Dendritic cell treated with granulocyte-macrophage colony-stimulating factor and Interleukin-4, amounts not matched to agents 40 ng/mL and 50 ng/mL, for 4 days (primary cell): ENCODE data around the gene SOST.

Experiments used
- H3K27ac Mint-ChIP-seq: one replicate; pipeline ENCODE4 v1.8.0; 2022; ENCODE audit warnings: mild to moderate bottlenecking, mixed read lengths
- H3K27me3 Mint-ChIP-seq: one replicate; pipeline ENCODE4 v1.8.0; 2022; ENCODE audit warnings: mild to moderate bottlenecking, mixed read lengths
- H3K36me3 Mint-ChIP-seq: one replicate; pipeline ENCODE4 v1.8.0; 2022; ENCODE audit warnings: low read depth, mixed read lengths
- H3K4me1 Mint-ChIP-seq: one replicate; pipeline ENCODE4 v1.8.0; 2022; ENCODE audit warnings: low read depth, mixed read lengths
- H3K4me3 Mint-ChIP-seq: one replicate; pipeline ENCODE4 v1.8.0; 2022; ENCODE audit warnings: mild to moderate bottlenecking, moderate library complexity, mixed read lengths
- H3K9me3 Mint-ChIP-seq: one replicate; pipeline ENCODE4 v1.8.0; 2022; ENCODE audit warnings: mixed read lengths
- intact Hi-C: fragments of 100-400 bp; cut with micrococcal nuclease; formaldehyde crosslinking; loops from one replicate; pipeline ENCODE4 v1.15.0; 2022

The SOST gene

GRCh38 chr17:43784068-43784467, 25.5 kb upstream of the SOST start:
- intact Hi-C loops: no loop called here
- no peaks in the 10 kb centered on the region for H3K36me3 Mint-ChIP-seq
- H3K27ac Mint-ChIP-seq: no peak overlapping the region
- H3K27me3 Mint-ChIP-seq: peaks cover 4% of the 10 kb centered on the region
- H3K9me3 Mint-ChIP-seq: no peaks in the 10 kb centered on the region
- H3K4me3 Mint-ChIP-seq: no peak overlapping the region
- H3K4me1 Mint-ChIP-seq: peaks cover 83% of the 10 kb centered on the region

- Mint-ChIP-seq H3K4me3 (no peak overlapping the region), H3K27ac (peak overlapping the region; percentile 70), H3K36me3 (peaks cover 2% of the 10 kb centered on the region), H3K27me3 (peaks cover 4% of the 10 kb centered on the region), H3K4me1 (peaks cover 76% of the 10 kb centered on the region), H3K9me3 (no peaks in the 10 kb centered on the region)
- intact Hi-C loops: no loop called here
Observed at GRCh38 chr17:43782913-43783680, 24.5 kb upstream of the SOST start.

GRCh38 chr17:43780135-43780534, 21.5 kb upstream of the SOST start, which contains the start of gene CFAP97D1:
TSS of gene CFAP97D1 (plus strand) at chr17:43780435. CDS start at chr17:43780463, 28 bp downstream.
- peak within 1 kb of the TSS; percentile 73 for H3K4me3 Mint-ChIP-seq
- peaks cover 90% of the 10 kb centered on the region for H3K4me1 Mint-ChIP-seq
- intact Hi-C loops: no loop called here
- peak within 1 kb of the TSS; percentile 92 for H3K27ac Mint-ChIP-seq
- no peaks in the 10 kb centered on the region for H3K9me3 Mint-ChIP-seq
- H3K27me3 Mint-ChIP-seq: peaks cover 4% of the 10 kb centered on the region
- peaks cover 32% of the 10 kb centered on the region for H3K36me3 Mint-ChIP-seq

GRCh38 chr17:43779145-43780125, 20.8 kb upstream of the SOST start:
- H3K27me3 Mint-ChIP-seq: no peaks in the 10 kb centered on the region
- H3K4me1 Mint-ChIP-seq: peaks cover 90% of the 10 kb centered on the region
- no peaks in the 10 kb centered on the region for H3K9me3 Mint-ChIP-seq
- H3K36me3 Mint-ChIP-seq: peaks cover 39% of the 10 kb centered on the region
- H3K27ac Mint-ChIP-seq: peak overlapping the region; percentile 92
- intact Hi-C loops: loop anchor here (5.0 kb wide), 2 partner anchors 53 to 68 kb away; partner anchors contain the start of genes CD300LG and MPP3
- H3K4me3 Mint-ChIP-seq: peak overlapping the region; percentile 73

- intact Hi-C loops: loop anchor here (5.0 kb wide), 2 partner anchors 54 to 69 kb away; partner anchors contain the start of genes CD300LG and MPP3
- Mint-ChIP-seq H3K4me1 (peaks cover 90% of the 10 kb centered on the region), H3K4me3 (peak within 1 kb of the TSS; percentile 89), H3K36me3 (peaks cover 48% of the 10 kb centered on the region), H3K27me3 (no peaks in the 10 kb centered on the region), H3K9me3 (no peaks in the 10 kb centered on the region), H3K27ac (peak within 1 kb of the TSS; percentile 92)
Observed at GRCh38 chr17:43778337-43779144, 19.9 kb upstream of the SOST start, which contains the start of gene DUSP3. TSS of gene DUSP3 (minus strand) at chr17:43778977. CDS start at chr17:43778924, 53 bp downstream.

- H3K27ac Mint-ChIP-seq: peak overlapping the region; percentile 97
- peaks cover 87% of the 10 kb centered on the region for H3K36me3 Mint-ChIP-seq
- intact Hi-C loops: loop anchor here (5.0 kb wide), 2 partner anchors 58 to 73 kb away; partner anchors contain the start of genes CD300LG and MPP3
- H3K4me1 Mint-ChIP-seq: peaks cover 90% of the 10 kb centered on the region
- H3K9me3 Mint-ChIP-seq: no peaks in the 10 kb centered on the region
- H3K27me3 Mint-ChIP-seq: no peaks in the 10 kb centered on the region
- H3K4me3 Mint-ChIP-seq: peak overlapping the region; percentile 6
Observed at GRCh38 chr17:43774304-43775250, 16.0 kb upstream of the SOST start.

- no peaks in the 10 kb centered on the region for H3K27me3 Mint-ChIP-seq
- peaks cover 100% of the 10 kb centered on the region for H3K36me3 Mint-ChIP-seq
- intact Hi-C loops: no loop called here
- no peaks in the 10 kb centered on the region for H3K9me3 Mint-ChIP-seq
- peak overlapping the region; percentile 97 for H3K27ac Mint-ChIP-seq
- H3K4me1 Mint-ChIP-seq: peaks cover 99% of the 10 kb centered on the region
- H3K4me3 Mint-ChIP-seq: peak overlapping the region; percentile 58
Observed at GRCh38 chr17:43772877-43773648, 14.5 kb upstream of the SOST start.

- H3K9me3 Mint-ChIP-seq: no peaks in the 10 kb centered on the region
- intact Hi-C loops: no loop called here
- H3K4me1 Mint-ChIP-seq: peaks cover 99% of the 10 kb centered on the region
- H3K27ac Mint-ChIP-seq: peak overlapping the region; percentile 97
- H3K36me3 Mint-ChIP-seq: peaks cover 100% of the 10 kb centered on the region
- H3K27me3 Mint-ChIP-seq: no peaks in the 10 kb centered on the region
- H3K4me3 Mint-ChIP-seq: no peak overlapping the region
Observed at GRCh38 chr17:43771463-43771862, 12.9 kb upstream of the SOST start.

GRCh38 chr17:43770957-43771356, 12.4 kb upstream of the SOST start:
- H3K4me3 Mint-ChIP-seq: no peak overlapping the region
- intact Hi-C loops: no loop called here
- no peaks in the 10 kb centered on the region for H3K9me3 Mint-ChIP-seq
- H3K36me3 Mint-ChIP-seq: peaks cover 100% of the 10 kb centered on the region
- peaks cover 98% of the 10 kb centered on the region for H3K4me1 Mint-ChIP-seq
- H3K27me3 Mint-ChIP-seq: no peaks in the 10 kb centered on the region
- peak overlapping the region; percentile 97 for H3K27ac Mint-ChIP-seq

GRCh38 chr17:43769859-43770258, 11.3 kb upstream of the SOST start:
- Mint-ChIP-seq H3K27ac (peak overlapping the region; percentile 90), H3K9me3 (no peaks in the 10 kb centered on the region), H3K4me3 (peak overlapping the region; percentile 34), H3K36me3 (peaks cover 100% of the 10 kb centered on the region), H3K4me1 (peaks cover 96% of the 10 kb centered on the region), H3K27me3 (no peaks in the 10 kb centered on the region)
- intact Hi-C loops: no loop called here

GRCh38 chr17:43769426-43769825, 10.8 kb upstream of the SOST start:
- H3K9me3 Mint-ChIP-seq: no peaks in the 10 kb centered on the region
- H3K4me3 Mint-ChIP-seq: peak overlapping the region; percentile 34
- peak overlapping the region; percentile 90 for H3K27ac Mint-ChIP-seq
- no peaks in the 10 kb centered on the region for H3K27me3 Mint-ChIP-seq
- intact Hi-C loops: no loop called here
- peaks cover 93% of the 10 kb centered on the region for H3K4me1 Mint-ChIP-seq
- H3K36me3 Mint-ChIP-seq: peaks cover 96% of the 10 kb centered on the region

GRCh38 chr17:43768943-43769342, 10.4 kb upstream of the SOST start:
- H3K4me3 Mint-ChIP-seq: peak overlapping the region; percentile 44
- H3K4me1 Mint-ChIP-seq: peaks cover 88% of the 10 kb centered on the region
- no peaks in the 10 kb centered on the region for H3K27me3 Mint-ChIP-seq
- intact Hi-C loops: no loop called here
- H3K27ac Mint-ChIP-seq: peak overlapping the region; percentile 90
- peaks cover 94% of the 10 kb centered on the region for H3K36me3 Mint-ChIP-seq
- no peaks in the 10 kb centered on the region for H3K9me3 Mint-ChIP-seq
